HG02798 (cell line): ENCODE measurements around the gene PHKB.
"Not testable (repeated sequence)": the region's sequence is repeated elsewhere in the genome, so short reads cannot be mapped to it uniquely, and the experiment has no call there.

ENCODE experiments used
- ATAC-seq: cut with Tn5 transposase; IDR thresholded peaks from one replicate; pipeline ENCODE4 v1.9.1; 2021; ENCODE audit warnings: mild to moderate bottlenecking; ENCODE audit not compliant: unreplicated experiment, poor library complexity

Gene PHKB

DNA sequence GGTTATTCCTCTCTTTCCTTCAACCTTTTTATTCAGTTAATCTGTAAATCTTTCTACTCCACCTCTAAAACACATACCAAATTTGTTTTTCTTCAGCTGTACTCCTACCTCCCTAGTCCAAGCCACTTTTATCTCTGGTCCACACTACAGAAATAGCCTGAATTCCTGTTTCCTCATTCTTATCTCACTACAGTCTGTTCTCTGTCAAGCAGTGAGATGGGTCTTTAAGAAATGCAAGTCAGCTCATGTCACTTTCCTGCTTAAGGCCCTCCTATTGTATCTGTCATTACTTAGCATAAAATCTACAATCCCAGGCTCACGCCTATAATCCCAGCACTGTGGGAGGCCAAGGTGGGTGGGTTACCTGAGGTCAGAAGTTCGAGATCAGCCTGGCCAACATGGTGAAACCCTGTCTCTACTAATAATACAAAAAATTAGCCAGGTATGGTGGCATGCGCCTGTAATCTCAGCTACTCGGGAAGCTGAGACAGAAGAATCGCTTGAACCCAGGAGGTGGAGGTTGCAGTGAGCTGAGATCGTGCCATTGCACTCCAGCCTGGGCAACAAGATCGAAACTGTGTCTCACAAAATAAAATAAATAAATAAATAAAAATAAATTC is 7.0 kb downstream of the PHKB start:
- ATAC-seq, result not testable (repeated sequence)

DNA sequence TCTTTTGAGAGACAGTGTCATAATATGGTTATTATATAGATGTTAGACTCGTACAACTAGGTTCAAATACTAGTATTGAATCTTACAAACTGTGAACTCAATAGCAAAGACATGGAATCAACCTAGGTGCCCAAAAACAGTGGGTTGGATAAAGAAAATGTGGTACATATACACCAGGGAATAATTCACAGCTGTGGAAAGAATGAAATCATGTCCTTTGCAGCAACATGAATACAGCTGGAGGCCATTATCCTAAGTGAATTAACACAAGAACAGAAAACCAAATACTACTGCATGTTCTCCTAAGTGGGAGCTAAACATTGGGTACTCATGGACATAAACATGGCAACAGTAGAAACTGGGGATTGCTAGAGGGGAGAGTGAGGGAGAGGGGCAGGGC is 8.1 kb downstream of the PHKB start:
- ATAC-seq, result no peak

- no peak for ATAC-seq
These were observed 9.1 kb downstream of the PHKB start for GRCh38 chr16:47470211-47470610.

GRCh38 chr16:47470810-47471209 is 9.7 kb downstream of the PHKB start:
- ATAC-seq, result no peak

DNA sequence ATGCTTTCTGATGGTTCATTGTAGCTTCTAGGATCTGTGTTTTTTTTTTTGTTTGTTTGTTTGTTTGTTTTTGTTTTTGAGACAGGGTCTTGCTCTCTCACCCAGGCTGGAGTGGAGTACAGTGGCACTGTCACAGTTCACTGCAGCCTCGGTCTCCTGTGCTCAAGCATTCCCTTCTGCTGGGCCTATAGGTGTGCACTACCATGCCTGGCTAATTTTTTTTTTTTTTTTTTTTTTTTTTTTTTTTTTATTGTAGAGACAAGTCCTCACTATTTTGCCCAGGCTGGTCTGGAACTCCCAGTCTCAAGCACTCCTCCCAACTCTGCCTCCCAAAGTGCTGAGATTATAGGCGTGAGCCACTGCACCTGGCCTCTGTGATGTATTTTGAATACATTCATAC is 11.9 kb downstream of the PHKB start:
- not testable (repeated sequence) for ATAC-seq

- no peak for ATAC-seq
These were observed 12.7 kb downstream of the PHKB start for GRCh38 chr16:47473792-47474191.

DNA sequence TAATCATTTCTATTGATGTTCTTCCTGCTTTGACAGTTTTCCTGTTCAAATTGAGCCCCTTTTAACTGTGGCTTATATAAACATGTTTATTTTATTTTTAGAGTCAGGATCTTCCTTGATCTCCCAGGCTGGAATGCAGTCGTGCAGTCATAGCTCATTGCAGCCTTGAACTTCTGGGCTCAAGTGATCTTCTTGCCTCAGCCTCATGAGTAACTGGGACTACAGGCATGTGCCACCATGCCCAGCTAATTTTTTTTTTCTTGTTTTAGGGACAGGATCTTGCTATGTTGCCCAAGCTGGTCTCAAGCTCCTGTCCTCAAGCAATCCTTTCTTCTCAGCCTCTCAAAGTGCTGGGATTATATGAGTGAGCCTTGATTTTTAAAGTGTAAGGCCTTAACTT is 14.7 kb downstream of the PHKB start:
- no peak for ATAC-seq

DNA sequence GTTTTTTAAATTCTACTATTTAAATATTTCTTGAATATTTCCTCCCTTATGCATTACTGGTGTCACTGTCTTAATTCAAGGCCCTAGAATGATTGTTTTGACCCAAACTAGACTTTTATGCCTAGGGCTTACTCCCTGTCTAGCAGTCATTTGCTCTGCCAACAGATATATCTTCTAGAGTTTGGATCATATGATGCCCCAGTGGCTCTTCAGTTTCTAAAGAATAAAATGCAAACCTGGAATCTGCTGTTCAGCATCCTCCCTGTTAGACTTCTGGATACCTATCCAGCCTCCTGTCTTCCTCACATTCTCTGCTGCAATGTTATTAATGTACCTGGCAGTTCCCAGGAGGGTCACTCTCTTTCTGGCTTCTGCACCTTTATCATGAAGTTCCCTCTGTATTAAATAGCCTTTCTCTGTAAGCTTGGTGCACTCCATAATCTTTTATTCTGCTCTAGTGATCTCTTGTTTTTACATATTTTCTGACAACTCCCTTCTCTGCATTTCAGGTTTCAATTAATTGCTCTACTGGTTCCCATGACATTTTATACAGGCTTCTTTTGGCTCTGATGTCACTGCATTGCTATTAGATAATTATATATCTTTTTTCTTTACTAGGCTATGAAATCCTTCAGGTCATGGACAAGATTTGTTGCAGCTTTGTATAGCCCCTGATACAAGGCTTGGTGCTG is 15.7 kb downstream of the PHKB start:
- no peak for ATAC-seq

DNA sequence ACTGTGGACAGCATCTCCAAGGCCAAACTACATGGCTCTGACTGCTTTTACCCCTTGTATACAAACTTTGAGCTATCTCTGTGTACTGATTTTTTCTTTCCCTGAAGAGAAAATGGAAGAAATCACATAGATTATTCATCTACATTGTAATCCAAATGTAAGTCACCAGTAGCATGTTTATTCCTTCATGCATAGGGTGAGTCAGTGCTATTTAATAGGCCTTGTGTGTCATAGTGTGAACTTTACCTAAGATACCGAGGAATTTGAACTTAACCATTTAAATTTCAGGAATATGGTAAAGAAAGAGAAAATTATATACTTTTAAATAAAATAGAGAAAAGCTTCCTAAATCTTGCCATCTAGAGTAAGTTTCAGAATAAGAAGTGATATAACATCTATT is 16.5 kb downstream of the PHKB start:
- ATAC-seq, result no peak

DNA sequence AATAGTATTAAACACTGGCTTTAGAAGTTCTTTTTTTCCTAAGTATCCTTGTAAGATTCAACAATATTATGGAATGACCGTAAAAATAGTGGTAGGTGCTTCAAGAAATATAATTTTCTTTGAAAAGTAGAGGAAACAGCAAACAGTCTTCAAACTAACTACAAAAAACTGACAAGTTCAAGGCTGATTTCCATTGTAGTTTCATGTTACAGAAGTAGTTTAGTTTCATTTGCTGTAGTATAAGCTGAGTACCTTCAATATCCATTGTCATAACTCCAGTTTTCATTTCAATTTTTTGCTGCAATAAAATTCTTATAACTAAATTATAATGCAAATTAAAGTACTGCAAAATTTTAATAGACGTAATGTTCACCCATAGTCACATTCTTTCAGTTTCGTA is 19.3 kb downstream of the PHKB start:
- ATAC-seq, result peak; percentile 57

DNA sequence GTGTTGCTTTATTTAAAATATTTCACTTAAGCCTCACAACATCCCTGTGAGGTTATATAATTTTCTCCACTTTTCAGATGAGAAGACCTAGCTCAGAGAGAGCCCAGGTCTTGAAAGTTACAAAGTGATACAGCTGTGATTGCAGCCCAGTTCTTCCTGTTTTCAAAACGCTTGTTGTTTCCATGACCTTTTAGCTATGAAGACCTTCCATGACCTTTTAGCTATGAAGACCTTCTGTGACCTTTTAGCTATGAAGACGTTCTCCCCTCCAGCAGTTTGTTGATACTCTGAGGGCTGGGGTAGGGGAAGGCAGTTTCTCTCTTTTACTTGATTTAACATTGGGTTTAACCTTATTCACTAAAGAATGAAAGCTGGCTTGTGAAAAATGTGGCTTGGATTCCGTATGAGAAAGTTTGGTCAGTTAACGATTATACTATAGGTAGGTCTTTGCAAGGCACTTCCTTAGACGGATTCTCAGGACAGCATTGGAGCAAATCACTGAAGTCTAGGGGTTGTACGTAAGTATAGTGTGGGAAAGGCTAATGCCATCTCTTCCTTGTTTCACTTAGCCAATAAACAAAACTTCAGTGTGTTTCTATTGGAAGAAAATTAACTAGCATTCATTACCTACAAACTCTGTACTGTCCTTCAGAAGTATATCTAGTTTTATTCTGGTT is 20.7 kb downstream of the PHKB start:
- ATAC-seq, result no peak

DNA sequence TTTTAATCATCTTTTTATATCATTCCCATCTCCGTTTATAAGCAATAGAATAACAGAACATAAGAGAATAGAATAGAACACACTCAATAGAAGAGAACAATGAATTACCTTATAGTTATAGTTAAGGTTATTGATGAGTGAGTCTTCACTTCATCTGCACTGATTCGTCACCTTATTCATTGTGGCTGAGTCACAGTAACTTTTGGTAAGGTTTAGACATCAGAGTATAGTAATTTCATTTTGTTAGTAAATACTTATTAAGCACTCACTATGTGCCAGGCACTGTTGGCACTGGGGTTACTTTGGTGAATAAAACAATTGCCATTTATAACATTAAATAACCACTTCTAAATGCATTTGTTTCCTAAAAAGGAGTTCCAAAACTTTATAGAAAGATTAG is 22.5 kb downstream of the PHKB start:
- ATAC-seq, result no peak

DNA sequence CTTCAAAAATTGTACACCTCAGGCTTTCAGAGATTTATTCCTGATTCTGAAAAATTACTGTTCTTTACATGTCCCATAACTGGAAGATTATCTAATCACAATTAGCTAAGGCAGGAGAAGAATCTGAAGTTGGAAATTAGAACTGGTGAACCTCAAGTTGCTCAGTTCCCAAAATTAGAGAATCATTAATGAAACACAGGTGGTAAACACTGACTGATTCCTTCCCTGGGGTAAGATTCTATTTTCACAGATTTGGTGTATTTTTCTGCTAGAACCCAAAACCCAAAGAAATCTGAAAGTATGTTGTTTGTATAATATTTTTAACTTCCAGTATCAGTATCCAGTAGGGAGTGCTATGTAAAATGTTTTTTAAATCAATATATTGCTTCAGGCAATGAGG is 25.7 kb downstream of the PHKB start:
- ATAC-seq, result peak; percentile 55

GRCh38 chr16:47488051-47488450 is 26.9 kb downstream of the PHKB start:
- ATAC-seq, result no peak

- ATAC-seq, result no peak
These were observed 29.3 kb downstream of the PHKB start for GRCh38 chr16:47490471-47490870.

- ATAC-seq, result no peak
These were observed 30.9 kb downstream of the PHKB start for GRCh38 chr16:47492036-47492427.

DNA sequence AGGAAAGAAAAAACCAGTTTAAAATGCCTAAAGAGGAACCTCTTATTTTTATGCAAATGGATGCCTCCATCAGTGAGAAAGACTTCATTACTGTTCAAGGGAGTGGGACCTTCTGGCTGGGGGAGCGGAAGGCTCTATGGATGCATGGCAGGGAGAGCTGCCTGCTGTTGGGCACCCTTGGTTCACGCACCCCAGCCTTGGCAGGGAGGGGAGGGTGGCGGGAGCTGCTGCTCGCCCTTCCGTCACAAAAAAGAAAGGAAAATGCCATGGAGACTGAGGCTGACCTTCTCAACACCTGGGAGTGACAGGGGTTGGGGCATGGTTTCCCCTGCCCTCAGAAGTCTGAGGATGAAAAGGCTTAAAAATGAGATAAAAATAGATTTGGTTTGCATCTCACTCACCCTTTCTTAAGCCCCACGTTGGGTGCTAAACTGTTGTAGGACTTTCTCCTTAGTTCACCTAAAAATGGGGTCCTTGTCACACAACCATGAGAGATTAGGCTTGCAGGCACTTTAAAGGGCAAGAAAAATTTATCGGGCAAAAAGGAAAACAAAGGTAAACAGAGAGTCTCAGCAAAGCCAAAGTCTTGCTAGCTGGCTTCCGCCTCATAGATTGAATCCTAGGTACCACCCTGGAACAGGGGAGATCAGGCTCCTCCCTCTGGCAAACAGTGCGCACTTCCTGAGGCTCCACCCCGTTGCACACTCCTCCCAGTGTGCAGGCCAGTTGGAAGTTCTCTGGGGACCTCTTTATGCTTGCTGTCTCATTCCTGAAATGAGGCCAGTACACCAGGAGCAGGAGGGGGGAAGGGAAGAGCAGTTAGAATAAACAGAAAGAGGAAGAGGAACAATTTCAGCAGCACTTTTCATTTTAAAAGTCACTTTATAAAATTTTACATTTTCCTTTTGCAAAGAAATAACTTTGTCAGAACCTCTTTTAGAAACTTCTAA is 31.6 kb downstream of the PHKB start:
- ATAC-seq, result peak; percentile 82

- peak; percentile 59 for ATAC-seq
These were observed 32.5 kb downstream of the PHKB start for GRCh38 chr16:47493381-47494337.

DNA sequence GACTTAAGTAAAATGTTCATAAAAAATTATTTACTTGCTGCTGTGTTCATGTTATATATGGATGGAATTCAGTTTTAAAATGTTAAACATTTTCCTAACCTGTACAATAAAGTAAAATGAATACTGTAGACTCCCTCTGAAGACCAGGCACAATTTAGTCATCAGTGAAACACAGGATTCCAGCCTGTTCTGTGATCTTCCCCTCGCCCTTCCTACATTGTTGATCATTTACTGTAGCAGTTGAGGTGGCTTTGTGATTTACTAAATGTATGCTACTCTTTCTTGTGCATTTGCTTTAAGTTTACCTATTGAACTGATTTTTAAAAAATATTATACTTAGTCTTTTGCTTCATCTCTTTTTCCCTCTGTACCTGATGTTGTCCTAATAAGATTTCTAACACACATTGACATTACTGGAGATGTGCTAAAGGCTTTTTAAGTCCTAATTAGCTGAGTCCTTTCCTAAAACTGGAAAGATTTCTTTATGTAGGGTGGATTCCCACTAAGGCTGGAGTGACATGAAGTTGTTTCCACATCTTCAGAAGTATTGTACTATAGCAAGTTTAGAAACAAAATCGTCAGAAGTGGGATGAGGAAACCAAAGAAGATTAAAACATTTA is 38.1 kb downstream of the PHKB start:
- no peak for ATAC-seq
